HG02973 (cell line): ENCODE data around the gene SDF4.

Experiments
- ATAC-seq: cut with Tn5 transposase; IDR thresholded peaks from one replicate; pipeline ENCODE4 v1.9.1; 2021; ENCODE audit warnings: moderate library complexity; ENCODE audit not compliant: unreplicated experiment

SDF4 gene

GRCh38 chr1:1168451-1169411, 63.1 kb downstream of the SDF4 start:
- no peak for ATAC-seq

GRCh38 chr1:1167841-1168450, 63.9 kb downstream of the SDF4 start:
- ATAC-seq, result no peak

- no peak for ATAC-seq
These were observed 64.4 kb downstream of the SDF4 start for GRCh38 chr1:1167398-1167821.
